Activated CD8-positive, alpha-beta memory T cell treated with anti-CD3 and anti-CD28 coated beads, Interleukin-2, amount 50 U/mL, for 1 hour (primary cell): ENCODE results near the gene DENND2A.
"Not testable (repeated sequence)": the region's sequence is repeated elsewhere in the genome, so short reads cannot be mapped to it uniquely, and the experiment has no call there.

Source experiments
- DNase-seq: peaks from one replicate; pipeline ENCODE4 v3.0.0-alpha.2; 2020; ENCODE audit errors: extremely low read depth

The DENND2A gene

GRCh38 chr7:140544388-140544826, 96.2 kb downstream of the DENND2A start:
- no peak for DNase-seq

GRCh38 chr7:140542228-140542603, 98.4 kb downstream of the DENND2A start:
- DNase-seq, result no peak

GRCh38 chr7:140541513-140542227, 98.9 kb downstream of the DENND2A start:
- DNase-seq, result no peak

- no peak for DNase-seq
These were observed 99.5 kb downstream of the DENND2A start for GRCh38 chr7:140541176-140541512.

DNA sequence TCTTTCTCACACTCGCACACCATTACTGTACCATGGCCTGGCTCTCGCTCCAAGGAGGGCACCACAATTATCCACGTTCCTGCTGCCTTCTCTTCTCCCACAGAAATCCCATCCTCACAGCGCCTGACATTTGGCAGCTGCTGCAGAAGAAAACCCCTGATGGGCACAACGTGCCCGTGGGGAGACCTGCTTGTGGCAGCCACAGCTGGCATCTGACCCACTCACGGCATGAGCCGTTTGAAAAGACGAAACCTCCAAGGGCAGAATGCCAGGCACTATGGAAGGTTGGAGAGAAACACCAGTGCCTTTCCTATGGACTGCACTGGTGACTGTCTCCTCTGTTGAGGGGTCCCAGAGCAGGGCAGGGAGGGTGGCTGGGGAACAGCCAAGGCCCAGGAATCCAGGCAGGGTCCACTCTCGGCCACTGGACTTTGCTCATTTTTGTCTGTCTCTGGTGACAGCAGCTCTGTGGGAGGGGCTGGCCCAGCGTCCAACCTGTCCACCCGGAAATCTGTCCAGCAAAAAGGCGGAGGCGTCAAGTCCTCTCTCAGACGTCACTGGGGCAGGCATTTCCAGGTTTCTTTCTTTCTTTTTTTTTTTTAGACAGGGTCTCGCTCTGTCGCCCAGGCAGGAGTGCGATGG, 100.4 kb downstream of the DENND2A start:
- no peak for DNase-seq

- DNase-seq, result no peak
These were observed 101.2 kb downstream of the DENND2A start for GRCh38 chr7:140539461-140539860.

- no peak for DNase-seq
These were observed 102.7 kb downstream of the DENND2A start for GRCh38 chr7:140537750-140538482.

GRCh38 chr7:140534743-140535142, 105.9 kb downstream of the DENND2A start:
- no peak for DNase-seq

GRCh38 chr7:140533394-140533872, 107.2 kb downstream of the DENND2A start:
- DNase-seq, result no peak

DNA sequence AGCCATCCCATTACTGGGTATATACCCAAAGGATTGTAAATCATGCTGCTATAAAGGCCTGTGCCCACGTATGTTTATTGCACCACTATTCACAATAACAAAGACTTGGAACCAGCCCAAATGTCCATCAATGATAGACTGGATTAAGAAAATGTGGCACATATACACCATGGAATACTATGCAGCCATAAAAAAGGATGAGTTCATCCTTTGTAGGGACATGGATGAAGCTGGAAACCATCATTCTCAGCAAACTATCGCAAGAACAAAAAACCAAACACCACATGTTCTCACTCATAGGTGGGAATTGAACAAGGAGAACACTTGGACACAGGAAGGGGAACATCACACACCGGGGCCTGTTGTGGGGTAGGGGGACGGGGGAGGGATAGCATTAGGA, 111.2 kb downstream of the DENND2A start:
- not testable (repeated sequence) for DNase-seq

DNA sequence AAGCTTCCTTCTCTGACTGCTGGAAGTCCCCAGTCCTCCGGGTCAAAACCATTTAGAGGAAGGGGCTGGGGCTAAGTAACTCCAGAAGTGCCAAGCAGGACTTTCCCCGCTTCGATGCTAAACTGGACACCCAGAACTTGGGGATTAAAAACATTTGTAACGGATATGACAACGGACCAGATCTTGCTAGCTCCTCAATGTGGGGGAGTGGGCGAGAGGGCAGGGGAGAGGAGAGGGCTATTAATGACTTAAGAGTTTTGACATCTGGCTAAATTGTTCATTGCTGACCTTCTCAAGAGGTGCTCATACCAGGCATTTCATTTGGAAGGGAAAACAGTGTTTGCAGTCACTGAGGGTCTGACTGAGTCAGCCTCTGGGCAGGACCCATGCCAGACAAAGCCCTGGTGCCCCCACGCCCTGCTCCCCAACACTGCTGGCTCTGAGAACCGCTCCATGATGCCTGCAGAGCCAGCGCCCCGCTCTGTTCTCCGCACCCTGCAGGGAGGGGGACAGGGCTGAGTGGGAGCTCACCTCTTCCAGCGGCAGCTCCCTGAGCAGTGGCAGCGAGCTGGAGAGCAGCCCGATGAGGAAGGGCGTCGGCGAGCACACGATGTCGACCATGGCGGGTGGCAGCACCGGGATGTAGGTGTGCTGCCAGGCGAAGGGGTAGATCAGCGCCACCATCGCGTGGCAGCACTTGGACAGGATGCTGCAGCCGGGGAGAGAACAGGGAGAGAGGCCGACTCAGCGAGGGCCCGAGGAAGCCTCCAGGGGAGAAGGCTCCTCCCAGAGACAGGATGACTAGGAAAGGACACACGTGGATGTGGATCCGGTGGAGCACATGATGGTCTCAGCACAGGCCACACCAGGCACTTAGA, 113.6 kb downstream of the DENND2A start:
- no peak for DNase-seq

DNA sequence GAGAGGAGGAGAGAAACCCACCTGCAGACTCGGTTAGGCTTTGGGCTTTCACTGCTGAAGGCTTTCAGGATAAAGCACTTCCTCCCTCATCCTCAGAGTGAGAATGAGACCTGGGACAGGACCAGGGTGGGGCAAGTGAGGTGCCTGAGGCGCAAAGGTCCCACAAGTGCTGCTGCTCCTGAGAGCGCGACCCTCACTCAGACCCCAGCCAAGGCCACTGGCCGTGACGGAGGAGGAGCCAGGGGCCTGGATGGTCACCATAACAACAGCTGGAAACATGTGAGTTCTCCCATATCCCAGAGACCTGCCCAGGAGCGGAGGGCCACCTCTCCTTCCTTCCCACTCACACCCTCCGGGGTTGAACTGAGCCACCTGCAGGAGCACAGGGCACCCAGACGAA, 114.4 kb downstream of the DENND2A start:
- DNase-seq, result no peak

GRCh38 chr7:140525743-140526142, 114.9 kb downstream of the DENND2A start:
- no peak for DNase-seq

DNA sequence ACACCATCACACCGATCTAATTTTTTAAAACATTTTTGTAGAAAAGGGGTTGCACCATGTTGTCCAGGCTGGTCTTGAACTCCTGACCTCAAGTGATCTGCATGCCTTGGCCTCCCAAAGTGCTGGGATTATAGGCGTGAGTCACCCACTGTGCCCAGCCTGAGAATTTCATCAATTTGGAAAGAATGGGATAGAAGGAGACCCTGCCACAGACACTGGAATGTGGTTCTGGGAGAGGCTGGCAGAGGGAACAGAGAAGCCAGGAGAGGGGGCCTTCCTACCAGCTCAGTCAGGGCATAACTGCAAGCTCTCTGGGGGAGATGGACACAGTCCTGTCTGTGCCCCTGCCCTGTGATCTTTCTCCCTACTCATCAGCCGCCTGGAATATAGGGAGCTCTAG, 119.2 kb downstream of the DENND2A start:
- DNase-seq, result no peak

- no peak for DNase-seq
These were observed 121.6 kb downstream of the DENND2A start for GRCh38 chr7:140519007-140519399.

- no peak for DNase-seq
These were observed 122.1 kb downstream of the DENND2A start for GRCh38 chr7:140518370-140519006.

GRCh38 chr7:140517546-140518369, 122.9 kb downstream of the DENND2A start:
- peak; percentile 9 for DNase-seq

DNA sequence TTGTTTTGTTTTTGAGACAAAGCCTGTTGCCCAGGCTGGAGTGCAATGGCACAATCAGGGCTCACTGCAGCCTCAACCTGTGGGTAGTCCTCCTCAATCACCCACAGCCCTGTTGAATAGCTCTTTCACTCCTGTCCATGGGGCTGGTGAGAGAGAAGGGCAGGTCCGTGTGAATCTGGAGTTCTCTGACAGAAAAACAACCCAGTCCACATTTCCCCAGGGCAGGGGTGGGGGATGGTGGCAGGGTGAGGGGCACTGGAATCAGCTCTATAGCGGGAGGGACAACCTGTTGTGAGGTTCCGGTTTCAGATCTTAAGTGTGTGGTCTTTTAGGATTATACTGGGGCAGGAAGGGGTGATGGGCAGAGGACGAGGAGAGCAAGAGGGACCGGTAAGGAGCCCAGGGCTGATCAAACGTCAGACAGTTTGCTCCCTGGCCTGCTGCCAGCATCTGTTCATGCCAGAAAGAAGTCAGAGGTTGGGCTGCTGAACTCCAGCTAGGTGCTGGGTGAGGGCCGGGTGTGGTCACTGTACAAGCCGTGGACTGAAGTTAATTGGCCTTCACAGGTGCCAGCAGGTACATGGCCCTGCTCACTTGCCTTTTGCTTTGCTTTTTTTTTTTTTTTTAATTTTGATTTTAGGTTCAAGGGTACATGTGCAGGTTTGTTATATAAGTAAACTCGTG, 128.2 kb downstream of the DENND2A start:
- no peak for DNase-seq

GRCh38 chr7:140509789-140510188, 130.8 kb downstream of the DENND2A start:
- no peak for DNase-seq

DNA sequence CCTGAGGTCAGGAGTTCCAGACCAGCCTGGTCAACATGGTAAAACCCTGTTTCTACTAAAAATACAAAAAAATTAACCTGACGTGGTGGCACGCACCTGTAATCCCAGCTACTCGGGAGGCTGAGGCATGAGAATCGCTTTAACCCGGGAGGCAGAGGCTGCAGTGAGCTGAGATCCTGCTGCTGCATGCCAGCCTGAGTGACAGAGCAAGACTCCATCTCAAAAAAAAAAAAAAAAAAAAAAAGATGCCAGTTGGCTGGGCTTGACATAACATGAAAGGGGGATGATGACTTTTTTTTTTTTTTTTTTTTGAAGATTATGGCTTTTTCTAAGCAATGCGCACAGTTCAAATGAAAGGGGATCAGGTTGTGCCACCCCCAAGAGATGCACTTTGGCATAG, 133.1 kb downstream of the DENND2A start:
- not testable (repeated sequence) for DNase-seq
